Liver (tissue), 3 donors: ENCODE measurements around the gene HYAL1.

Experiments used
- SP1 ChIP-seq: IDR thresholded peaks from 2 replicates; pipeline ENCODE4 v1.6.1; 2018; ENCODE audit warnings: antibody characterized with exemption, mild to moderate bottlenecking
- TF ChIP-seq, protein P1 (sequence below): fragments of 150-350 bp; IDR thresholded peaks from 2 replicates; pipeline ENCODE4 v1.5.1; 2017; ENCODE audit warnings: improper control_type of control experiment, low read depth, low read length; ENCODE audit not compliant: missing input control
- TF ChIP-seq, protein P2 (sequence below): IDR thresholded peaks from 2 replicates; pipeline ENCODE4 v1.6.1; 2016; ENCODE audit warnings: antibody characterized with exemption
- TF ChIP-seq, protein P3 (sequence below): IDR thresholded peaks from 2 replicates; pipeline ENCODE4 v1.6.1; 2016; ENCODE audit warnings: antibody characterized with exemption
- donor health status: healthy.
- donor health status: healthy.

DNA sequence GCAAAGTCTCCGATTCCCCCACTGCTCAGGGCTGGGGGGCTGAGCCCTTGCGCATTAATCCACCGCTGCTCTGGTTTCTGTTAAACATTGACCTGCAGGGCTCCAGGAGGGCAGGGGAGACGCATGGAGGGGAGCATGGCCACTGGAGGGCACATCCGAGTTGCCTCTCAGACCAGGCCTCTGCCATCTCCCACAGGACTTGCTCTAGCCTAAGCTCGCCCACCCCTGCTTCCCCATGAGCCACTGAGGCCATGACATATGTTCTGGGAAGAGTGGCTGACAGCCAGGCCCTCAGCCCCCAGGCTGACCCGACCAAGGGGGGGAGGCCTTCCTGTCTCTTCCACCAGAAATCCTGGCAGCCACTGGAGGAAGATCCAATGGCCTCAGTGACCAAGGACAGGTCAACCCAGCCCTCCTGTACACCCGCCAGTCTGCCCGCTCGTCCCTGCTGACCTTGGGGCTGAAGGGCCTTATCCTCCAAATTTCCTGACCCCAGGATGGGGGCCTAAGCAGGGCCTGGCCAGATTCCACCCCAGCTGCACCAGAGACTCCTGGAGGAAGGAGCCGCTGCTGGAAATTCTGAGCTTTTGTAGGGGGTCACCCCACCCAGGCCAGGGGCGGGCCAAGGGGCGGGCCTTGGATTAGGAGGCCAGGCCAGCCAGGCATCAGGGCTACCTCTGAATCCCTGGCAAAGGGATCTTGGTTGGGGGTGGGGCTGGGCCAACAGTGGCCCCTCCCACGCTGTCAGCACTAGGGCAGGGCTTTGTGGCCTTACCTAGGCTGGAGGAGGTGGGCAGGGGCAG, at the start of gene HYAL1:
- TF ChIP-seq, protein P1, sequence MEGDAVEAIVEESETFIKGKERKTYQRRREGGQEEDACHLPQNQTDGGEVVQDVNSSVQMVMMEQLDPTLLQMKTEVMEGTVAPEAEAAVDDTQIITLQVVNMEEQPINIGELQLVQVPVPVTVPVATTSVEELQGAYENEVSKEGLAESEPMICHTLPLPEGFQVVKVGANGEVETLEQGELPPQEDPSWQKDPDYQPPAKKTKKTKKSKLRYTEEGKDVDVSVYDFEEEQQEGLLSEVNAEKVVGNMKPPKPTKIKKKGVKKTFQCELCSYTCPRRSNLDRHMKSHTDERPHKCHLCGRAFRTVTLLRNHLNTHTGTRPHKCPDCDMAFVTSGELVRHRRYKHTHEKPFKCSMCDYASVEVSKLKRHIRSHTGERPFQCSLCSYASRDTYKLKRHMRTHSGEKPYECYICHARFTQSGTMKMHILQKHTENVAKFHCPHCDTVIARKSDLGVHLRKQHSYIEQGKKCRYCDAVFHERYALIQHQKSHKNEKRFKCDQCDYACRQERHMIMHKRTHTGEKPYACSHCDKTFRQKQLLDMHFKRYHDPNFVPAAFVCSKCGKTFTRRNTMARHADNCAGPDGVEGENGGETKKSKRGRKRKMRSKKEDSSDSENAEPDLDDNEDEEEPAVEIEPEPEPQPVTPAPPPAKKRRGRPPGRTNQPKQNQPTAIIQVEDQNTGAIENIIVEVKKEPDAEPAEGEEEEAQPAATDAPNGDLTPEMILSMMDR: peak; percentile 20
- TF ChIP-seq, protein P2, sequence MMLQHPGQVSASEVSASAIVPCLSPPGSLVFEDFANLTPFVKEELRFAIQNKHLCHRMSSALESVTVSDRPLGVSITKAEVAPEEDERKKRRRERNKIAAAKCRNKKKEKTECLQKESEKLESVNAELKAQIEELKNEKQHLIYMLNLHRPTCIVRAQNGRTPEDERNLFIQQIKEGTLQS: no peak
- TF ChIP-seq, protein P3, sequence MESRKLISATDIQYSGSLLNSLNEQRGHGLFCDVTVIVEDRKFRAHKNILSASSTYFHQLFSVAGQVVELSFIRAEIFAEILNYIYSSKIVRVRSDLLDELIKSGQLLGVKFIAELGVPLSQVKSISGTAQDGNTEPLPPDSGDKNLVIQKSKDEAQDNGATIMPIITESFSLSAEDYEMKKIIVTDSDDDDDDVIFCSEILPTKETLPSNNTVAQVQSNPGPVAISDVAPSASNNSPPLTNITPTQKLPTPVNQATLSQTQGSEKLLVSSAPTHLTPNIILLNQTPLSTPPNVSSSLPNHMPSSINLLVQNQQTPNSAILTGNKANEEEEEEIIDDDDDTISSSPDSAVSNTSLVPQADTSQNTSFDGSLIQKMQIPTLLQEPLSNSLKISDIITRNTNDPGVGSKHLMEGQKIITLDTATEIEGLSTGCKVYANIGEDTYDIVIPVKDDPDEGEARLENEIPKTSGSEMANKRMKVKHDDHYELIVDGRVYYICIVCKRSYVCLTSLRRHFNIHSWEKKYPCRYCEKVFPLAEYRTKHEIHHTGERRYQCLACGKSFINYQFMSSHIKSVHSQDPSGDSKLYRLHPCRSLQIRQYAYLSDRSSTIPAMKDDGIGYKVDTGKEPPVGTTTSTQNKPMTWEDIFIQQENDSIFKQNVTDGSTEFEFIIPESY: no peak
- peak; percentile 67 for TF ChIP-seq SP1
